ENCODE data around the gene CCDC28B. TPM values are rescaled to one million over a fixed set of nuclear protein-coding genes. Genes with fewer than 3 reads are reported as not detected.

CCDC28B gene
- total and polyA plus RNA-seq, 2 of the 13 experiments (the other 11 are each of a cell fraction or from before 2014, with no cell fraction given), result 2.6 to 3.5 TPM

DNA sequence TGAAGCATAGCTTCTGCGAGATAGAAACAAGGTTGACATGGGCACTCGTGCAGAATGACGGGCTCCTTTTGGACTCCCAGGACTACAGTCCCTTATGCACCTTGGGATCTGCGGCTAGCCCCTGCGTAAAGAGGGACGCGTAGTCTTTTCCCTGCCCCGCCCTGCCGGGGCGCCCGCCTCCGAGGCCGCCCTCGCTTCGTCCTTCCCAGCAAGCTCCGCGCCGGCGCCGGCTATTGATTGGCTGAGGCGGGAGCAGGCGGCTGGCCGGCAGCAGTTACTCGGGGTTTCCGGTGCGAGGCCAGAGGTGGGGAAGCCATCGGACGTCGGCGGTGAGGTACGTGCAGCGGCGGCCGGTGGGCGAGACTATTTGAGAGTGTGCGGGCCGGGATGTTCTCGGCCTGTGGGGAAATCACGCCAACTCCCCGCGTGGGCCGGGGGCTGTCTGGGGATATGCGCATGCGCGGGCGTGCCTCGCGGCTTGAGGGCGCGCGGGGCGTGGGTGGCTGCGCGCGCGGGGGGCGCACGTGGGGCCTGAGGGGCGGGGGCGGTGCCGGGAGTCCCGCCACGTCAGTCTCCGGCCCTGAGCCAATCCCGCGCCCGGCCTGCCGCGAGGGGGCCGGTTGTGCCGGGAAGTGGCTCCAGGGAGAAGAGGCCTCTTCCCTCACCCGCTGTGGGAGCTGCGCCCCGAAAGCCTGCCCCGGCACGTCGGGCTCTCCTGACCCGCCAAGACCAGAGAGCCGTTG is 20.8 kb upstream of the CCDC28B start, which contains the start of gene TXLNA (continued):
- peak; percentile 93 for TF ChIP-seq ZNF607 (CRISPR knock-in tag; IDR thresholded peaks at IDR 0.05; ENCODE audit: borderline replicate concordance)
- no peak for TF ChIP-seq ZNF720 (CRISPR knock-in tag; IDR thresholded peaks at IDR 0.05)
- 0 out of 2 replicates have a peak, but pooled peaks have one; percentile 21 for TF ChIP-seq TOE1 (CRISPR knock-in tag; IDR thresholded peaks at IDR 0.05)
- TF ChIP-seq KDM1A (CRISPR knock-in tag; IDR thresholded peaks at IDR 0.05), result no peak; the same call in 1 of the 2 replicates
- TF ChIP-seq NCOA5 (CRISPR knock-in tag; IDR thresholded peaks at IDR 0.05), result no peak
- TF ChIP-seq, protein P1, sequence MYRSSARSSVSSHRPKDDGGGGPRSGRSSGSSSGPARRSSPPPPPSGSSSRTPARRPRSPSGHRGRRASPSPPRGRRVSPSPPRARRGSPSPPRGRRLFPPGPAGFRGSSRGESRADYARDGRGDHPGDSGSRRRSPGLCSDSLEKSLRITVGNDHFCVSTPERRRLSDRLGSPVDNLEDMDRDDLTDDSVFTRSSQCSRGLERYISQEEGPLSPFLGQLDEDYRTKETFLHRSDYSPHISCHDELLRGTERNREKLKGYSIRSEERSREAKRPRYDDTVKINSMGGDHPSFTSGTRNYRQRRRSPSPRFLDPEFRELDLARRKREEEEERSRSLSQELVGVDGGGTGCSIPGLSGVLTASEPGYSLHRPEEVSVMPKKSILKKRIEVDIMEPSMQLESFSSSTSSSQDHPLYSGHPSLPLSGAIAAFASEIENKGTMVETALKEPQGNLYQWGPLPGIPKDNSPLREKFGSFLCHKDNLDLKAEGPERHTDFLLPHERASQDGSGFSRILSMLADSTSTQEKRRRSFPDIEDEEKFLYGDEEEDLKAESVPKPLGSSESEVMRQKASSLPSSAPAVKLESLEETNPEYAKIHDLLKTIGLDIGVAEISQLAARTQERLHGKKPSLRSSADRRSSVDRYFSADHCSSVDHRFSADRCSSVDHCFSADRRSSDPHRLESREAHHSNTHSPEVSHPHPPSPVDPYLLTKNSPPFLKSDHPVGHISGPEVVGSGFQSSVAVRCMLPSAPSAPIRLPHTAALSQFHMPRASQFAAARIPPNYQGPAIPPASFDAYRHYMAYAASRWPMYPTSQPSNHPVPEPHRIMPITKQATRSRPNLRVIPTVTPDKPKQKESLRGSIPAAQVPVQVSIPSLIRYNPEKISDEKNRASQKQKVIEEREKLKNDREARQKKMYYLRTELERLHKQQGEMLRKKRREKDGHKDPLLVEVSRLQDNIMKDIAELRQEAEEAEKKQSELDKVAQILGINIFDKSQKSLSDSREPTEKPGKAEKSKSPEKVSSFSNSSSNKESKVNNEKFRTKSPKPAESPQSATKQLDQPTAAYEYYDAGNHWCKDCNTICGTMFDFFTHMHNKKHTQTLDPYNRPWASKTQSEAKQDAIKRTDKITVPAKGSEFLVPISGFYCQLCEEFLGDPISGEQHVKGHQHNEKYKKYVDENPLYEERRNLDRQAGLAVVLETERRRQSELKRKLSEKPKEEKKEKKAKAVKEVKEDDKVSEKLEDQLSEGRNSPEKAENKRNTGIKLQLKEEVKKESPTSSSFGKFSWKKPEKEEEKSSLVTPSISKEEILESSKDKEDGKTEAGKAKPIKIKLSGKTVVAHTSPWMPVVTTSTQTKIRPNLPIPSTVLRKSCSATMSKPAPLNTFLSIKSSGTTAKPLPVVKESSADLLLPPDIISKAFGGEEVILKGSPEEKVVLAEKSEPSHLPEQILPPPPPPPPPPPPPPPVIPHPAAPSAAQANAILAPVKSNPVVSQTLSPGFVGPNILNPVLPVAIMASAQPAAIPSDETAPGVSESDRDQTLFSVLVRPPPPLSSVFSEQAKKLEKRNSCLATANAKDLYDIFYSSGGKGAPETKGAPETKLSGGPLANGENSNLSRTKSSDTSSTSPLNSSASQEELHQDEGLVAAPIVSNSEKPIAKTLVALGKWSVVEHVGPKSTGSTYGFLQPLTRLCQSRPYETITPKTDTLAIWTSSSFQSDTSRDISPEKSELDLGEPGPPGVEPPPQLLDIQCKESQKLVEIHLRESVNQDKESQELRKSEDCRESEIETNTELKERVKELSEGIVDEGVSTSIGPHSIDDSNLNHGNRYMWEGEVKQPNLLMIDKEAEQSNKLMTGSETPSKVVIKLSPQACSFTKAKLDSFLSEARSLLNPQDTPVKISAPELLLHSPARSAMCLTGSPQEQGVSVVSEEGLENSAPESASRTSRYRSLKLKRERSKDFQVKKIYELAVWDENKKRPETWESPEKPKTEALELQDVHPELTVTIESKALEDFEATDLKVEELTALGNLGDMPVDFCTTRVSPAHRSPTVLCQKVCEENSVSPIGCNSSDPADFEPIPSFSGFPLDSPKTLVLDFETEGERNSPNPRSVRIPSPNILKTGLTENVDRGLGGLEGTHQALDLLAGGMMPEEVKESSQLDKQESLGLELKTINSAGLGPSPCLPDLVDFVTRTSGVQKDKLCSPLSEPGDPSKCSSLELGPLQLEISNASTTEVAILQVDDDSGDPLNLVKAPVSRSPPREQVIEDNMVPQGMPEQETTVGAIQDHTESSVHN (CRISPR knock-in tag; IDR thresholded peaks at IDR 0.05), result no peak
- TF ChIP-seq, protein P2, sequence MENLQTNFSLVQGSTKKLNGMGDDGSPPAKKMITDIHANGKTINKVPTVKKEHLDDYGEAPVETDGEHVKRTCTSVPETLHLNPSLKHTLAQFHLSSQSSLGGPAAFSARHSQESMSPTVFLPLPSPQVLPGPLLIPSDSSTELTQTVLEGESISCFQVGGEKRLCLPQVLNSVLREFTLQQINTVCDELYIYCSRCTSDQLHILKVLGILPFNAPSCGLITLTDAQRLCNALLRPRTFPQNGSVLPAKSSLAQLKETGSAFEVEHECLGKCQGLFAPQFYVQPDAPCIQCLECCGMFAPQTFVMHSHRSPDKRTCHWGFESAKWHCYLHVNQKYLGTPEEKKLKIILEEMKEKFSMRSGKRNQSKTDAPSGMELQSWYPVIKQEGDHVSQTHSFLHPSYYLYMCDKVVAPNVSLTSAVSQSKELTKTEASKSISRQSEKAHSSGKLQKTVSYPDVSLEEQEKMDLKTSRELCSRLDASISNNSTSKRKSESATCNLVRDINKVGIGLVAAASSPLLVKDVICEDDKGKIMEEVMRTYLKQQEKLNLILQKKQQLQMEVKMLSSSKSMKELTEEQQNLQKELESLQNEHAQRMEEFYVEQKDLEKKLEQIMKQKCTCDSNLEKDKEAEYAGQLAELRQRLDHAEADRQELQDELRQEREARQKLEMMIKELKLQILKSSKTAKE (CRISPR knock-in tag; IDR thresholded peaks at IDR 0.05; ENCODE audit: borderline replicate concordance), result peak; percentile 77; the same call in 1 of the 2 replicates
- TF ChIP-seq CENPX (CRISPR knock-in tag; IDR thresholded peaks at IDR 0.05), result no peak
- 0 out of 2 replicates have a peak, but pooled peaks have one; percentile 19 for TF ChIP-seq ISL2 (CRISPR knock-in tag; IDR thresholded peaks at IDR 0.05)
- peak; percentile 95 for TF ChIP-seq HIVEP1 (CRISPR knock-in tag; IDR thresholded peaks at IDR 0.05)
- 0 out of 2 replicates have a peak, but pooled peaks have one; percentile 9 for TF ChIP-seq MED13 (CRISPR knock-in tag; IDR thresholded peaks at IDR 0.05)
- TF ChIP-seq ZNF564 (CRISPR knock-in tag; IDR thresholded peaks at IDR 0.05), result peak; percentile 69; the same call in 1 of the 2 replicates
- TF ChIP-seq, protein P3, sequence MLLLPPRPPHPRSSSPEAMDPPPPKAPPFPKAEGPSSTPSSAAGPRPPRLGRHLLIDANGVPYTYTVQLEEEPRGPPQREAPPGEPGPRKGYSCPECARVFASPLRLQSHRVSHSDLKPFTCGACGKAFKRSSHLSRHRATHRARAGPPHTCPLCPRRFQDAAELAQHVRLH (CRISPR knock-in tag; IDR thresholded peaks at IDR 0.05; ENCODE audit: borderline replicate concordance, low read depth), result peak; percentile 93
- peak; percentile 92 for TF ChIP-seq ZC3H13 (CRISPR knock-in tag; IDR thresholded peaks at IDR 0.05)
- TF ChIP-seq FOXA3 (CRISPR knock-in tag; IDR thresholded peaks at IDR 0.05), result peak; percentile 32
- peak; percentile 21; the same call in 1 of the 2 replicates for TF ChIP-seq TSC22D2 (CRISPR knock-in tag; IDR thresholded peaks at IDR 0.05; ENCODE audit: borderline replicate concordance)
- TF ChIP-seq TBP (CRISPR knock-in tag; IDR thresholded peaks at IDR 0.05), result no peak
